Stimulated activated CD8-positive, alpha-beta memory T cell treated with anti-CD3 and anti-CD28 coated beads, Interleukin-12 subunit alpha, Interleukin-12 subunit beta, amount 100 ng/mL, for 4 hours (primary cell): ENCODE results near the gene SEZ6L2.
"Not testable (repeated sequence)": the region's sequence is repeated elsewhere in the genome, so short reads cannot be mapped to it uniquely, and the experiment has no call there.

Experiments
- DNase-seq: peaks from one replicate; pipeline ENCODE4 v3.0.0-alpha.2; 2020; ENCODE audit warnings: low read depth

SEZ6L2 gene

GRCh38 chr16:29910819-29911675 lies 11.7 kb upstream of the SEZ6L2 start:
- no peak for DNase-seq

GRCh38 chr16:29909851-29910250 lies 10.5 kb upstream of the SEZ6L2 start:
- not testable (repeated sequence) for DNase-seq

GRCh38 chr16:29909391-29909790 lies 10.0 kb upstream of the SEZ6L2 start:
- no peak for DNase-seq

- DNase-seq, result no peak
Observed at GRCh38 chr16:29908719-29909220, 9.4 kb upstream of the SEZ6L2 start.

GRCh38 chr16:29907973-29908372 lies 8.6 kb upstream of the SEZ6L2 start:
- no peak for DNase-seq

GRCh38 chr16:29906520-29907244 lies 7.3 kb upstream of the SEZ6L2 start:
- no peak for DNase-seq

- no peak for DNase-seq
Observed at GRCh38 chr16:29905668-29906067, 6.3 kb upstream of the SEZ6L2 start.

GRCh38 chr16:29904947-29905346 lies 5.6 kb upstream of the SEZ6L2 start:
- DNase-seq, result no peak

- DNase-seq, result no peak
Observed at GRCh38 chr16:29903590-29903989, 4.2 kb upstream of the SEZ6L2 start.

- no peak for DNase-seq
Observed at GRCh38 chr16:29901607-29901945, 2.2 kb upstream of the SEZ6L2 start.

- no peak for DNase-seq
Observed at GRCh38 chr16:29900888-29901606, 1.7 kb upstream of the SEZ6L2 start.

GRCh38 chr16:29900102-29900887 lies 945 bp upstream of the SEZ6L2 start, which contains the start of gene ASPHD1:
TSS of gene ASPHD1 (plus strand) at chr16:29900488. CDS start at chr16:29900972, 484 bp downstream.
- DNase-seq, result peak; percentile 53

- DNase-seq, result no peak
Observed at GRCh38 chr16:29898804-29899515, 390 bp downstream of the SEZ6L2 start.

GRCh38 chr16:29898135-29898803 lies 1.1 kb downstream of the SEZ6L2 start:
- no peak for DNase-seq

- no peak for DNase-seq
Observed at GRCh38 chr16:29897333-29897732, 2.0 kb downstream of the SEZ6L2 start.

GRCh38 chr16:29896841-29897240 lies 2.5 kb downstream of the SEZ6L2 start:
- no peak for DNase-seq

GRCh38 chr16:29894352-29894751 lies 5.0 kb downstream of the SEZ6L2 start:
- no peak for DNase-seq

GRCh38 chr16:29893553-29893952 lies 5.8 kb downstream of the SEZ6L2 start:
- DNase-seq, result no peak

GRCh38 chr16:29892458-29892813 lies 6.9 kb downstream of the SEZ6L2 start:
- DNase-seq, result no peak
